H9 (cell line): ENCODE measurements around the gene ZCCHC4. TPM values are rescaled to one million over a fixed set of nuclear protein-coding genes. Genes with fewer than 3 reads are reported as not detected.

Source experiments
- DNase-seq: peaks from one replicate; pipeline ENCODE4 v3.0.0-alpha.2; 2017
- H2AFZ ChIP-seq: one replicate; pipeline ENCODE4 v1.6.1; 2013; ENCODE audit warnings: mild to moderate bottlenecking, low read length, control low read depth, moderate library complexity
- H2AK5ac ChIP-seq: 2 replicates; pipeline ENCODE4 v1.6.1; 2013; ENCODE audit warnings: low read length, control low read depth, mixed read lengths; ENCODE audit not compliant: insufficient read length
- H2BK120ac ChIP-seq: one replicate; pipeline ENCODE4 v1.6.1; 2013; ENCODE audit warnings: low read depth, mild to moderate bottlenecking, low read length, control low read depth, inconsistent platforms; ENCODE audit not compliant: poor library complexity, severe bottlenecking
- H2BK12ac ChIP-seq: 2 replicates; pipeline ENCODE4 v1.6.1; 2013; ENCODE audit warnings: low read length, control low read depth, mixed read lengths, low read depth; ENCODE audit not compliant: insufficient read length
- H2BK15ac ChIP-seq: 2 replicates; pipeline ENCODE4 v1.6.1; 2013; ENCODE audit warnings: low read depth, low read length, control low read depth
- H2BK20ac ChIP-seq: one replicate; pipeline ENCODE4 v1.6.1; 2013; ENCODE audit warnings: low read depth, mild to moderate bottlenecking, low read length, control low read depth, inconsistent platforms; ENCODE audit not compliant: poor library complexity, severe bottlenecking
- H2BK5ac ChIP-seq: 2 replicates; pipeline ENCODE4 v1.6.1; 2013; ENCODE audit warnings: low read length, control low read depth, mixed read lengths; ENCODE audit not compliant: insufficient read length
- H3K14ac ChIP-seq: 2 replicates; pipeline ENCODE4 v1.6.1; 2013; ENCODE audit warnings: low read length, control low read depth; ENCODE audit not compliant: insufficient read depth
- H3K18ac ChIP-seq: 2 replicates; pipeline ENCODE4 v1.6.1; 2013; ENCODE audit warnings: low read depth, mild to moderate bottlenecking, mixed read lengths, low read length, control low read depth; ENCODE audit not compliant: insufficient read length
- H3K23ac ChIP-seq: 2 replicates; pipeline ENCODE4 v1.6.1; 2013; ENCODE audit warnings: low read length, control low read depth, mixed read lengths, low read depth; ENCODE audit not compliant: insufficient read length
- H3K23me2 ChIP-seq: 2 replicates; pipeline ENCODE4 v1.6.1; 2013; ENCODE audit warnings: low read depth, mild to moderate bottlenecking, mixed read lengths, low read length, control low read depth; ENCODE audit not compliant: insufficient read length, poor library complexity, severe bottlenecking
- H3K27ac ChIP-seq: 2 replicates; pipeline ENCODE4 v1.5.1; 2013; ENCODE audit warnings: low read length, control low read depth, mixed read lengths, low read depth; ENCODE audit not compliant: insufficient read length
- H3K27me3 ChIP-seq: 2 replicates; pipeline ENCODE4 v1.6.1; 2013; ENCODE audit warnings: low read length, control low read depth, inconsistent platforms; ENCODE audit not compliant: insufficient read depth
- H3K4ac ChIP-seq: 2 replicates; pipeline ENCODE4 v1.6.1; 2013; ENCODE audit warnings: low read depth, mild to moderate bottlenecking, control low read depth, inconsistent platforms, low read length, moderate library complexity
- H3K4me1 ChIP-seq: 2 replicates; pipeline ENCODE4 v1.6.1; 2013; ENCODE audit warnings: low read length, control low read depth, inconsistent platforms; ENCODE audit not compliant: insufficient read depth
- H3K4me2 ChIP-seq: 2 replicates; pipeline ENCODE4 v1.6.1; 2013; ENCODE audit warnings: low read length, control low read depth, mixed read lengths; ENCODE audit not compliant: insufficient read length, insufficient read depth
- H3K56ac ChIP-seq: 2 replicates; pipeline ENCODE4 v1.6.1; 2013; ENCODE audit warnings: low read depth, mild to moderate bottlenecking, mixed read lengths, low read length, control low read depth; ENCODE audit not compliant: insufficient read length
- H3K79me1 ChIP-seq: 2 replicates; pipeline ENCODE4 v1.6.1; 2013; ENCODE audit warnings: low read depth, mild to moderate bottlenecking, moderate library complexity, low read length, control low read depth, inconsistent platforms; ENCODE audit not compliant: insufficient read depth, poor library complexity, severe bottlenecking
- H3K79me2 ChIP-seq: 2 replicates; pipeline ENCODE4 v1.6.1; 2013; ENCODE audit warnings: low read length, control low read depth, inconsistent platforms; ENCODE audit not compliant: insufficient read depth
- H3K9ac ChIP-seq: 2 replicates; pipeline ENCODE4 v1.6.1; 2013; ENCODE audit warnings: low read length, control low read depth, mixed read lengths; ENCODE audit not compliant: insufficient read length; ENCODE audit errors: extremely low read depth
- H3K9me3 ChIP-seq: one replicate; pipeline ENCODE4 v1.6.1; 2013; ENCODE audit warnings: low read depth, low read length, inconsistent platforms; ENCODE audit not compliant: control insufficient read depth
- H3T11ph ChIP-seq: one replicate; pipeline ENCODE4 v1.6.1; 2013; ENCODE audit warnings: mild to moderate bottlenecking, low read length, control low read depth, inconsistent platforms
- H4K20me1 ChIP-seq: one replicate; pipeline ENCODE4 v1.6.1; 2013; ENCODE audit not compliant: control insufficient read depth, insufficient read length, insufficient read depth
- H4K5ac ChIP-seq: 2 replicates; pipeline ENCODE4 v1.6.1; 2013; ENCODE audit warnings: low read depth, mild to moderate bottlenecking, mixed read lengths, low read length, control low read depth; ENCODE audit not compliant: insufficient read length
- H4K8ac ChIP-seq: replicated peaks from 2 replicates; pipeline ENCODE4 v1.6.1; 2013; ENCODE audit warnings: low read length, control low read depth, mixed read lengths, low read depth; ENCODE audit not compliant: insufficient read length
- H4K91ac ChIP-seq: 2 replicates; pipeline ENCODE4 v1.6.1; 2013; ENCODE audit warnings: low read depth, mild to moderate bottlenecking, moderate library complexity, mixed read lengths, low read length, control low read depth; ENCODE audit not compliant: insufficient read length
- H3K27ac Mint-ChIP-seq, 3 experiments: 2 replicates in 2 of 3; 3 replicates in 1 of 3; pipeline ENCODE4 v1.8.0; 2020 to 2021; ENCODE audit warnings: mixed read lengths in 3 of 3, mild to moderate bottlenecking in 1 of 3, moderate library complexity in 1 of 3
- H3K27me3 Mint-ChIP-seq: 2 replicates; pipeline ENCODE4 v1.8.0; 2021; ENCODE audit warnings: low read depth, mild to moderate bottlenecking, moderate library complexity, mixed read lengths
- H3K36me3 Mint-ChIP-seq, 3 experiments: 2 replicates in 2 of 3; 3 replicates in 1 of 3; pipeline ENCODE4 v1.8.0; 2020 to 2021; ENCODE audit warnings: low read depth in 3 of 3, mixed read lengths in 3 of 3; ENCODE audit not compliant: insufficient read depth in 1 of 3
- H3K4me1 Mint-ChIP-seq, 2 experiments: 2 replicates each; pipeline ENCODE4 v1.8.0; 2020; ENCODE audit warnings: mixed read lengths in 2 of 2
- H3K4me3 Mint-ChIP-seq, 2 experiments: 2 replicates in 1 of 2; 3 replicates in 1 of 2; pipeline ENCODE4 v1.8.0; 2020 to 2021; ENCODE audit warnings: mild to moderate bottlenecking in 2 of 2, mixed read lengths in 2 of 2, moderate library complexity in 1 of 2
- H3K9me3 Mint-ChIP-seq, 2 experiments: 2 replicates in 1 of 2; 3 replicates in 1 of 2; pipeline ENCODE4 v1.8.0; 2020; ENCODE audit warnings: mild to moderate bottlenecking in 2 of 2, mixed read lengths in 2 of 2, moderate library complexity in 1 of 2
- CTCF ChIP-seq: fragments of 200-600 bp; sonication (generic); conservative IDR thresholded peaks from 3 replicates; pipeline ENCODE4 v1.8.0; 2021; ENCODE audit warnings: antibody characterized with exemption, mild to moderate bottlenecking
- WGBS: extraction: QIAGEN DNeasy Blood & Tissue Kit; methylation state at CpG from one replicate; pipeline ENCODE4 v1.1.7; 2013; ENCODE audit warnings: missing lambda C conversion rate, low lambda C conversion rate, mixed read lengths; ENCODE audit not compliant: insufficient read length; ENCODE audit errors: extremely low coverage; 5-methylcytosine and 5-hydroxymethylcytosine counted together
- total RNA-seq: library from RNA; stranded (reverse); gene quantifications from 2 replicates; pipeline ENCODE4 v1.2.1, GENCODE V29; 2021

ZCCHC4 gene
- total RNA-seq, 1 experiment from 2014 or later, result 6.8 TPM

- no peak overlapping the region for H4K5ac ChIP-seq
- no CpG with 5 or more reads among the region's 4 CpGs for WGBS
- no peak overlapping the region for H4K8ac ChIP-seq
- no peak overlapping the region for H3K14ac ChIP-seq
- no peaks in the 10 kb centered on the region for H3K9me3 ChIP-seq
- no peaks in the 10 kb centered on the region for H3K79me1 ChIP-seq
- no peak overlapping the region for H3K27ac ChIP-seq
- no peaks in the 10 kb centered on the region for H4K20me1 ChIP-seq
- no peak overlapping the region for H3K9ac ChIP-seq
- H4K91ac ChIP-seq, result no peak overlapping the region
- H2BK20ac ChIP-seq, result no peak overlapping the region
- H2AK5ac ChIP-seq, result no peak overlapping the region
- no peak overlapping the region for H2AFZ ChIP-seq
- H3T11ph ChIP-seq, result no peak overlapping the region
- Mint-ChIP-seq H3K9me3 (no peaks in the 10 kb centered on the region), H3K4me1 (no peaks in the 10 kb centered on the region), H3K4me3 (no peak overlapping the region), H3K27ac (no peak overlapping the region), H3K36me3 (peaks cover 0 to 11% (median 0%) of the 10 kb centered on the region in 3 experiments; a peak in 3 of 7 replicates), H3K27me3 (peaks cover 2% of the 10 kb centered on the region; the same call in 1 of the 2 replicates)
- no peak overlapping the region for H2BK120ac ChIP-seq
- no peak overlapping the region for H2BK15ac ChIP-seq
- no peak for TF ChIP-seq CTCF
- H3K4ac ChIP-seq, result no peak overlapping the region
- H3K23me2 ChIP-seq, result no peaks in the 10 kb centered on the region
- no peak overlapping the region for H3K4me2 ChIP-seq
- H2BK12ac ChIP-seq, result no peak overlapping the region
- H3K18ac ChIP-seq, result no peak overlapping the region
- no peaks in the 10 kb centered on the region for H3K27me3 ChIP-seq
- no peak overlapping the region for H3K56ac ChIP-seq
- no peaks in the 10 kb centered on the region for H3K4me1 ChIP-seq
- no peaks in the 10 kb centered on the region for H3K79me2 ChIP-seq
- H3K23ac ChIP-seq, result no peak overlapping the region
- no peak overlapping the region for H2BK5ac ChIP-seq
- no peak for DNase-seq
Observed at GRCh38 chr4:25280210-25280609, 32.4 kb upstream of the ZCCHC4 start.
